ENCODE data around the gene SYT12.

DNA sequence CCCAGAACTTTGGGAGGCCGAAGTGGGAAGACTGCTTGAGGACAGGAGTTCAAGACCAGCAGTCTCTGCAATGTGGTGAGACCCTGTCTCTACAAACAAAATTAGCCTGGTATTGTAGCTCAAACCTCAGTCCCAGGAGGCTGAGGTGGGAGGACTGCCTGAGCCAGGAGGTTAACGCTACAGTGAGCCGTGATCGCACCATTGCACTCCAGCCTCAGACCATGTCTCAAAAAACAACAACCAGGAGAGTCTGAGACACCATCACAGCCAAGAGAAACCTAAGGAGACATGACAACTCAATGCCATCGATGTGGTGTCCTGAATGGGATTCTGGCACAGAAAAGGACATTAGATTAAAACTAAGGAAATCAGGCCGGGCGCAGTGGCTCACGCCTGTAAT, 67.8 kb downstream of the SYT12 start:
- TF ChIP-seq POLR2A (IDR thresholded peaks at IDR 0.05; ENCODE audit: low read depth, low read length) (no peak), TAF1 (IDR thresholded peaks at IDR 0.05; ENCODE audit: low read depth, low read length) (no peak), SPI1 (IDR thresholded peaks at IDR 0.05; ENCODE audit: low read depth, low read length) (no peak), POLR2AphosphoS5 (IDR thresholded peaks at IDR 0.05; ENCODE audit: low read depth, low read length) (no peak)

All from GM12891 (cell line).